Measurements from ENCODE around the gene KIAA1549. TPM values are rescaled to one million over a fixed set of nuclear protein-coding genes. Genes with fewer than 3 reads are reported as not detected.

KIAA1549 gene
- polyA plus RNA-seq, 1 donor (not counting 4 experiments of a cell fraction or from before 2014, with no cell fraction given), result 1.1 TPM

GRCh38 chr7:138916731-138917130, 64.5 kb downstream of the KIAA1549 start:
- Histone ChIP-seq H3K79me2 (ENCODE audit: control insufficient read depth, insufficient read depth, low read length) (no peaks in the 10 kb centered on the region), H3K9me1 (ENCODE audit: control insufficient read depth, extremely low read depth, insufficient read depth, low read length) (no peaks in the 10 kb centered on the region), H4K20me1 (ENCODE audit: control insufficient read depth, extremely low read depth, insufficient read depth, low read length) (no peaks in the 10 kb centered on the region), H3K4me2 (ENCODE audit: control insufficient read depth, extremely low read depth, insufficient read depth, low read depth, low read length) (no peak overlapping the region), H3K27me3 (ENCODE audit: control insufficient read depth, extremely low read depth, insufficient read depth, low read length) (no peaks in the 10 kb centered on the region), H3K9ac (ENCODE audit: control insufficient read depth, extremely low read depth, insufficient read depth, low read length) (no peak overlapping the region), H2AFZ (ENCODE audit: control insufficient read depth, low read length) (no peak overlapping the region), H3K27ac (ENCODE audit: control insufficient read depth, insufficient read depth, low read length) (no peak overlapping the region), H3K36me3 (ENCODE audit: control insufficient read depth in 2 of 2, extremely low read depth in 1 of 2, insufficient read depth in 2 of 2, low read length in 2 of 2) (no peaks in the 10 kb centered on the region), H3K4me3 (ENCODE audit: control insufficient read depth in 2 of 3, extremely low read depth in 1 of 3, insufficient read depth in 2 of 3, low read depth in 1 of 3, low read length in 3 of 3) (no peak overlapping the region), H3K9me3 (ENCODE audit: control insufficient read depth, low read depth, low read length) (no peaks in the 10 kb centered on the region), H3K4me1 (ENCODE audit: control insufficient read depth, extremely low read depth, insufficient read depth, low read length) (no peaks in the 10 kb centered on the region)
- no peak for DNase-seq (ENCODE audit: low read depth, low spot score)
- TF ChIP-seq EZH2 (IDR thresholded peaks at IDR 0.05; ENCODE audit: low read length) (no peak), CTCF (optimal IDR thresholded peaks at IDR 0.05 in 1 of 3, IDR thresholded peaks at IDR 0.05 in 1 of 3, conservative IDR thresholded peaks at IDR 0.05 in 1 of 3; ENCODE audit: extremely low read depth in 1 of 3, insufficient read depth in 2 of 3, low read length in 3 of 3) (no peak)
- FAIRE-seq, result no peak
- dilution Hi-C loops (cut with MboI; ENCODE audit: extremely low pct_ligation_motif_present, low sequenced_read_pairs), result no loop called here

GRCh38 chr7:138916275-138916674, 64.9 kb downstream of the KIAA1549 start:
- dilution Hi-C loops (cut with MboI; ENCODE audit: extremely low pct_ligation_motif_present, low sequenced_read_pairs), result no loop called here
- Histone ChIP-seq H3K27me3 (ENCODE audit: control insufficient read depth, extremely low read depth, insufficient read depth, low read length) (no peaks in the 10 kb centered on the region), H3K9me3 (ENCODE audit: control insufficient read depth, low read depth, low read length) (no peaks in the 10 kb centered on the region), H3K9ac (ENCODE audit: control insufficient read depth, extremely low read depth, insufficient read depth, low read length) (no peak overlapping the region), H4K20me1 (ENCODE audit: control insufficient read depth, extremely low read depth, insufficient read depth, low read length) (no peaks in the 10 kb centered on the region), H3K27ac (ENCODE audit: control insufficient read depth, insufficient read depth, low read length) (no peak overlapping the region), H3K4me2 (ENCODE audit: control insufficient read depth, extremely low read depth, insufficient read depth, low read depth, low read length) (no peak overlapping the region), H3K36me3 (ENCODE audit: control insufficient read depth in 2 of 2, extremely low read depth in 1 of 2, insufficient read depth in 2 of 2, low read length in 2 of 2) (no peaks in the 10 kb centered on the region), H2AFZ (ENCODE audit: control insufficient read depth, low read length) (no peak overlapping the region), H3K4me3 (ENCODE audit: control insufficient read depth in 2 of 3, extremely low read depth in 1 of 3, insufficient read depth in 2 of 3, low read depth in 1 of 3, low read length in 3 of 3) (no peak overlapping the region), H3K79me2 (ENCODE audit: control insufficient read depth, insufficient read depth, low read length) (no peaks in the 10 kb centered on the region), H3K9me1 (ENCODE audit: control insufficient read depth, extremely low read depth, insufficient read depth, low read length) (no peaks in the 10 kb centered on the region), H3K4me1 (ENCODE audit: control insufficient read depth, extremely low read depth, insufficient read depth, low read length) (no peaks in the 10 kb centered on the region)
- DNase-seq (ENCODE audit: low read depth, low spot score), result no peak
- no peak for FAIRE-seq
- TF ChIP-seq CTCF (optimal IDR thresholded peaks at IDR 0.05 in 1 of 3, IDR thresholded peaks at IDR 0.05 in 1 of 3, conservative IDR thresholded peaks at IDR 0.05 in 1 of 3; ENCODE audit: extremely low read depth in 1 of 3, insufficient read depth in 2 of 3, low read length in 3 of 3) (no peak), EZH2 (IDR thresholded peaks at IDR 0.05; ENCODE audit: low read length) (no peak)

All from keratinocyte (primary cell).